Nucleus accumbens (tissue), 56 donors: Measurements from ENCODE around the gene NRDC.
"Not testable (repeated sequence)": the region's sequence is repeated elsewhere in the genome, so short reads cannot be mapped to it uniquely, and the experiment has no call there.

Experiments
- DNase-seq, 56 donors: peaks; one replicate each; lab custom pipeline; 2025; lab: John Stamatoyannopoulos, UW

NRDC gene

DNA sequence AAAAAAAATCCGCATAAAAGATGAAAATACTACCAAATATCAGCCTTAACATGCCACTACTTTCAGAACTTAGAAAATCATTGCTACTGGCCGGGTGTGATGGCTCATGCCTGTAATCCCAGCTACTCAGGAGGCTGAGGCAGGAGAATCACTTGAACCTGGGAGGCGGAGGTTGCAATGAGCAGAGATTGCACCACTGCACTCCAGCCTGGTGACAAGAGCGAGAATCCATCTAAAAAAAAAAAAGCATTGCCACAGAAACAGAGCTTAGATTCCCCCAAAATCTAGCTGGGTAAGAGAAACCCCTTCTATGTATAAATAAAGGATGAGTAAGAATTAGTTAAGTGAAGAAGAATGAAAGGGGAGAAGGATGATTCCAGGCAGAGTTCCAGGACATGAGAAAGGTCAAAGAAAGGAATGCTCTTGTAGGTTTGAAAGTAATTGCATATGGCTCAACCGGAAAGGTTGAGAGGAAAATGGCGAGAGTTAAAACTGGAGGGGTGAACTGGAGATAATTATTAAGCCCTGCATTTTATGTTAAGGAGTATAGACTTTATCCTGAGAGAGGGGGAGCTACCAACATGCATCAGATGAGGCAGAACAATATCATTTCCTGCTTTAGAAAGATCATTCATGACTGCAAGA, 19.7 kb upstream of the NRDC start:
- DNase-seq: no peak

DNA sequence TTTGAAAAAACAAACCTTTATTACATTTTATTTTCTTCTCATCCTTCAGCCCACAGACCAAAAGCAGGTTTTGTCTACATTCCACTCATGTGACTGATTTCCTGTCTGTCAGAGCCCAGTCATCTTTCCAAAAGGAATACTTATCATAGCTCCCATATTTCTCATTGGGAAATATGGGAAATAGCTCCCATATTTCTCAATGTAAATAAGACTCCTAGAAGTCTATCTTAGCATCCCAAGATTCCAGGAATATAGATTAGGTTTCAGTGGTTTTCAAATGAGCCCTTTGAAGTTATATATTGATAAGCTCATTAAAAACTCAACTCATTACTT, 19.1 kb upstream of the NRDC start:
- no peak for DNase-seq

DNA sequence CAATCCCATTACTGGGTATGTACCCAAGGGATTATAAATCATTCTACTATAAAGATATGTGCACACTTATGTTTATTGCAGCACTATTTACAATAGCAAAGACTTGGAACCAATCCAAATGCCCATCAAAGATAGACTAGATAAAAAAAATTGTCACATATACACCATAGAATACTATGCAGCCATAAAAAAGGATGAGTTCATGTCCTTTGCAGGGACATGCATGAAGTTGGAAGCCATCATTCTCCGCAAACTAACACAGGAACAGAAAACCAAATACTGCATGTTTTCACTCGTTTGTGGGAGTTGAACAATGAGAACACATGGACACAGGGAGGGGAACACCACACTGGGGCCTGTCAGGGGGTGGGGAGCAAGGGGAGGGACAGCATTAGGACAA, 16.2 kb upstream of the NRDC start:
- DNase-seq: not testable (repeated sequence)

DNA sequence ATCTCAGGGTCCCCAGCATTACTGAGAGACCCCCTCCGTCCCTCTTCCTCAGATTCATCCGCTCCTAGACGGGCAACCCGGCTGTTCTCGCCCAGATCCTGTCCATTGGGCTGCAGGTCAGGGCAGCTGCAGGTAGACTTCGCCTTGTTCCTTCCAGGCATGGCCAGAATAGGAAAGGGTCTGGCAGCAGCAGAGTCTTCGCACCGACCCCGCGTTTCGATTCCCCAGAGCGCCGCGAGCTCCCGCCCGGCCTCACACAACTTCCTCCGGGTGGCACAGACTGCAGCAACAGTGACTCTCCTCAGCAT, 265 bp downstream of the NRDC start:
- DNase-seq: peak in 1 of 56 donors; percentile 40

DNA sequence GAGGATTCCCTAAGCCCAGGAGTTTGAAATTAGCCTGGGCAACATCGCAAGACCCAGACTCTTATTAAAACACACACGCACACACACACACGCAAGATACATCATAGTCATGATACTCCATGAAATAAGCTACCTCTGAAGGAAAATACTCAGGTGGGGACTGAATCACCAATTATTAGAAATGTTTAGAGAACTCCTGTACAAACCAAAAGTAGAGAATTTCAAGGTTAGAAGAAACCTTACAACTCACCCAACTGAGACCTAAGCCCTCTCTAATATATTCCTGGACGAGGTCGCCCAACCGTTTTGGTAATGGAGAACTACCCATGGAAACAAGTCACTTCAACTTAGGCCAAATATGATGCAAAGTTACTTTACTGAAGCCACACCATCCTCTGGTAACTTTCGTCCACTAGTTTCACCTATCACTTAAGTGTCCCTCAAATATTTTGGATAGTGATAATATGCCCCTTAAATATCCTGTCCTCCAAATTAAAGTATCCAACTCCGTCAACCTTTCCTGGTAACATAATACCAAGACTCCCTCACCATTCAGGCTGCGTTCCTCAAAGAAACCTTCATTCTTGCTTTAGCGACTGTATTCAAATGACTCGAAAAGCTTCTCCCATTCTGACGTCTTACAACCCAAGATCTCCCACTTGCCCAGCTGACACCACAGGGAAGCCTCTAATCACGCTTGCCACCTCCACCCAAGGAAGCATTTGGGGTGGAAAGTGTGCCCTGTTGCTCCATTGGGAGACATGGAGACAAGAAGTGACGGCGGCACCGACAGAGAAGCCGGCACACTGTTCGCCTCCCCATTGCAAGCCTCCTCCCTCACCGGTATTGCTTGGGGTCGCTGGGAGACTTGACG, 856 bp downstream of the NRDC start:
- DNase-seq: peak in 30 of 56 donors; percentile 4 to 64 (median 28)

DNA sequence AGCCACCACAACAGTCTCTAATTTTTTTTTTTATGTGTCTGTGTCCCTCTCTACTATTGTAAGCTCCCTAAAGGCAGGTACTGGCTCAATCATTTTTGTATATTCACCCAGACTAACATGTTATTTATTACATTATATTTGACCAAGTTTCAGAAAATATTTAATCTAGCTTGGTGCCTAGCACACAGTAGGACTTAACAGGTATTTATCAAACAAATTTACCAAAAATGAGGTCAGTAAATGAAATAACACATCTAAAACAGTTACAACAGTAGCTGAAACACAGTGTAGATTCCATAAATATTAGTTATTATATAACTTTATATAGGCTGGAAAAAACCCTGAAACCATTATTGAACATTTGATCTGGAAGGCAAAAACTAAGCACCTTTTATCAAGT, 2.7 kb downstream of the NRDC start:
- DNase-seq: no peak

DNA sequence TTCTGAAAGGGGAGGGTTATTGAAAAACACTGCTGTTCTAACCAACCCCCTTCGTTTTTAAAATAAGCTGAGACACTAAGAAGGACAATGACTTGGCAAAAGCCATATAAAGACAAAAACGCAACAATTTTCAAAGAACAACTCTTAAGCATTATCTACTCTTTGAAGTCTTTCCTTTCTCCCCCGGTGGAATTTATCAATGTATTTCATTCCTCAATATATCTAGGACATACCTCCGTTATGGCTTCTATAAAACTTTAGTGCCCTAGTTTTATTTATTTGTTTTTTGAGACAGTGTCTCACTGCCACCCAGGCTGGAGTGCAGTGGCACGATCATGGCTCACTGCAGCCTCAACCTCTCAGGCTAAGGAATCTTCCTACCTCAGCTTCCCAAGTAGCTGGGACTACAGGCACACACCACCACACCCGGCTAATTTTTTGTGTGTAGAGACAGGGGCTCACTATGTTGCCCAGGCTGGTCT, 3.2 kb downstream of the NRDC start:
- DNase-seq: no peak

DNA sequence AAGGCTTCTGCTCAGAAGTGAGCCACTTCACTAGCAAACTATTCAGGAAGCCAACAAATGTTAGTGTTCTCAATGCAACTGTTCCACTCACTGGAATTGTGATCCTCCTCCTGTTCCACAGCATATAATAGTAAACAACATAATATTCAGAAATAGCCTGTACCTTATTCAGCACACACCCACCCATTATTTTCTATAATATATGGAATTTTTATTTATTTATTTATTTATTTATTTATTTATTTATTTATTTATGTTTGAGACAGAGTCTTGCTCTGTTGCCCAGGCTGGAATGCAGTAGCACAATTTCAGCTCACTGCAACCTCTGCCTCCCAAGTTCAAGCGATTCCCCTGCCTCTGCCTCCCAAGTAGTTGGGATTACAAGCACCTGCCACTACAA, 5.3 kb downstream of the NRDC start:
- not testable (repeated sequence) for DNase-seq

DNA sequence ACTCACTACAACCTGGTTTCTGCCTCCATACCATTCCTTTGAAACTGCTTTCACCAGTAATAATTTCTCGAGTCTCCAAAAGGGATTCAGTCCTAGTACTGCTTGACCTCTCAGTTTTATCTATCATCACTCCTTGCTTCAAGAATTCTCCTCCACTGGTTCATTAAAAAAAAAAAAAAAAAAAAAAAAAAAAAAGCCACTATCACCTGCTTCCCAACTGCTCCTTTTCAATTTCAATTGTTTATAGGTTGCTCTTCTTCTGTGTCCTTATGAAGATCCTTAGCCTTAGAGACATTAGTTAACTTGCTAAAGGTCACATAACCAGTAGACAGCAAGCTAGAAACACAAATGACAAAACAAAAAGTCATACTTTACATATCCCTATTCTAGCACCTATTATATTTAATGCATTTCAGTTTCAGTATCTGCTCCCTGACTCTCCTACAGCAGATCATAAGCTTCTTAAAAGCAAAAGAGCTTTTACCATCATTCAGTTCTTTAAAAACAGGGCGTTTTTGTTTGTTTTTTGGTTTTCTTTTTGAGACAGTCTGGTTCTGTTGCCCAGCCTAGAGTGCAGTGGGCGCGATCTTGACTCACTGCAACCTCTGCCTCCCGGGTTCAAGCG, 7.1 kb downstream of the NRDC start:
- DNase-seq: no peak

DNA sequence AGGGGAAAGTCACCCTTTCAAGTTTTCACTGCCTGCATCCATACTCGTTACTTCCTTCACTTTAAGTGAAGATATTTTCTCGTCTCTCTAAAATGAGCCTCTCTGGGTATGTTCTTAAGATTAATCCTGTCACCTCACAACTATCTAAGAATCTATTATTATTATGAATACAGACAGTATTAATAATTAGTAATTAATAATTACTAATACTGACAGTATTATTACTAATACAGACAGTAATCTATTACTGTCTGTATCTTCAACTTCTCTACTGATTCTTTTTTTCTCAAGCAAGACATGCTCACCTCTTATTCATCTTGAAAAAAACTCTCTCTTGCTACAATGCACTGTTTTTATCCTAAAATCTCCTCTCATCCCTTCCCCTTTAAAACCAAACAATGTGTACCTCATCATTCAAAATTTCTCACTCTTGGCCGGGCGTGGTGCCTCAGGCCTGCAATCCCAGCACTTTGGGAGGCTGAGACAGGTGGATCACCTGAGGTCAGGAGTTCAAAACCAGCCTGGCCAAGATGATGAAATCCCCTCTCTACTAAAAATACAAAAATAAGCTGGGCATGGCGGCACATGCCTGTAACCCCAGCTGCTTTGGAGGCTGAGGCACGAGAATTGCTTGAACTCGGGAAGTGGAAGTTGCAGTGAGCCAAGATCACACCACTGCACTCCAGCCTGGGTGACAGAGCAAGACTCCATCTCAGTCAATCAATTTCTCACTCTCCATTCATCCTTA, 7.8 kb downstream of the NRDC start:
- no peak for DNase-seq

DNA sequence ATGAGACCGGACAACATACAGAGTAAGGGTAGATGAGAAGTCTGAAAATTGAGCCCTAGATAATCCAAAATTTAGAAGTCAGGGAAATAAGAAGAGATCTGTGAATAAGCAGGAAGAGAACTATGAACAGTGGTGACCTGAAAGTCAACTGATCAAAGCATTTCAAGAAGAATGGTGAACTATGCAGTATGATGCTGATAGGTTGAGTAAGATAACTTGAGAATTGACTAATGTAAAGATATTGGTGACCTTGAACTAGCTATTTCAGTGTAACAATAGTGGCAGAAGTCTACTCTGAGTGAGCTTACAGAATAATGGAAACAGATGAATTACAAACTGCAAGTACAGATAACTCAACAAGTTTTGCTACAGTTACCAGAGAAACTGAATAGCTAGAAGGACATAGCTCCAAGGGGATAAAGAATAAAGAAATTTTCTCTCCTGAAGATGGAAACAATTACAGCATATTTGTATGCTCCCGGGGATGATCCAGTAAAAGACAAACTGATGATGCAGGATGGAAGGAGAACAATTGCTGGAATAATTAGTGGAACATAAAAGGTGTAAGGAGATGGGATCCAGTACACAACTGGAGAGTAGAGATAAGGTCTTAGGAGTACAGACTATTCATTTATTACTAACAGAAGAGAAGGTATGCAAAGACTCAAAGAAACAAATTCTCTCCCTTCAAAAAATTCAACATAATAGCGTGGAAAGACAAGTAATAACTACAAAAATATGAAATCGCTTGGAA, 10.9 kb downstream of the NRDC start:
- DNase-seq: no peak

DNA sequence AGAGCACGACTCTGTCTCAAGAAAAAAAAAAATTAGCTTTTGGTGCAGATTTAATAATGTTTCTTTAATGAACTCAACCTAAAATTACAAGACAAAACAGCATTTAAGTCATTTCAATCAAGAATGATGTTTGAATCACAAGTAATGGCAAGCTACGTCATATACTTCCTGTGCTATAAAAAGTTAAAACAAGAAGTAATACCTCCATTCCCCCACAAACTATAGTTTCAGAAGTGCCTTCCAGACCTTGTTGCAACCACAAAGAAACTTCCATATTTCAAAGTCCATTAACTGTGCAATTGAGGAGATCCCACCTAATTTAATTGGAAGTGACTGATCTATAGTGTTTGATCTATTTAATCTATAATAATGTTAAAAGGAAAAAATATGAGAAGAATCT, 15.1 kb downstream of the NRDC start:
- no peak for DNase-seq

DNA sequence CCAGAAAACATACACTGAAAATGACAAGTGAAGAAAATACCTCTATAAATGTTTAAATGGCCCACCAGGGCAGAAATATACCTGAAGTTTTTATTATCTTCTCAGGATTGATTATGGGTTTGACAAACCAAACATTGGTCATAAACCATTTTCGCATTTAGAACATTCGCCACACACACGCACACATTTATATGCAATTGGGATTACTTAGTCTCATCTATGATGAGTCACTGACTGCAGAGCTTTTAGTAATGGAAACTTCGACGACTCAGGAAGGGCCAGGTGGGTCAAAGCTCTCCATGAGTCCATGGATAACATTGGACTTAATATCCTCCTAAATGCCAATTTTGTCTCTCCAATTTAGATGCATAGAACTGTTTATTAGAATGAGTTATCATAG, 16.9 kb downstream of the NRDC start:
- no peak for DNase-seq

DNA sequence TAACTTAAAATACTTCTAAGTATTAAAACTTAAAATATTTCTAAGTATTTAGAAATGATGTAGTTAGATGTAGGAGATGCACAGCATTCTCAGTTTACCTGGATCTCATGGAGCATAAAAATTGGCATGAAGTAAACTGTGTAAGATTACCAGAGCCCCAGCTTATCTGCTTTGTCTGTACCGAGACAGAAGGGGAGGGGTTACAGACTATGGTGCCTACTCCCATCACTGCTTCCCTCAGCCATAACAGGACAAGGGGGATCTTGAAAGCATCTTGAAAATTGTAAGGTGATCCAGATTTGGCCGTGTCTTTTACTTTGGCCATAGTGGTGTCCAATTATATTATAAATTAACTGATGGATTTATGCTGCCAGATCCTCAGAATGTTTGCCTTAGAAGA, 18.8 kb downstream of the NRDC start:
- no peak for DNase-seq

DNA sequence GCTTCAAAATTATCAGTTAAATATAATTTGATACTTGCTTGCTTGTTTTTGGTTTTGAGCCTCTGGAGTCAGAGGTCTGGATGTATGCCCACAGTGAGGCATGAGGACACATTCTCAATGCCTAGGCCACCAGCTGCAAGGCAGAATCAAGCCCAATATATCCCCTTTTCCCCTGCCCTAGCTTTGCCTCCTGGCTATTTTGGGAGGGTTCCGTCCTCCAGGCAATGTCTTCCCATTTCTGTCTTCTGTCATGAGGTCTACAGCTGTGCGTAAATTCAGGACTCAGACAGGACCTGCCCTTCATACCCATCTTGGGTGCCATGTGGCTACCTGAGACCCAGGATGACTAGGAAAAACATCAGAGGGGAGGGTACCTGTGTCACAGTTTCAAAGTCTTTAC, 19.2 kb downstream of the NRDC start:
- DNase-seq: no peak

DNA sequence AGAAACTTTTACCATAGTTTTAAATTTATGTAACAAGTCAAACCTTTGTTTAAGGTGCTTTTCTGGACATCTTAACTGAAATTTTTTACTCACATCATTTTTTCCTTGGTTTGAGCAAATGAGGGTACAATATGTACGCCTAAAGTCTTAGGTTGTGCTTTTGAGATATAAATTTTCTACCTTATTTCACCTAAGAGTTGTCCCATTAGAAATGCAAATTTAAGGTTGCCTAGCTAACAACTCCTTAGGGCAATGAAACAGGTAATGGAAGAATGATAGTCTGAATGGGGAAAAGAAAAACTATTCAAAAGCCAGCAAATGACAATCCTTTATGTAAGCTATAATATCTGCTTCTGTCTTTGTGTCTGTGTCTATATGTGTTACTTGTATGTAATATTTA, 19.6 kb downstream of the NRDC start:
- DNase-seq: no peak

DNA sequence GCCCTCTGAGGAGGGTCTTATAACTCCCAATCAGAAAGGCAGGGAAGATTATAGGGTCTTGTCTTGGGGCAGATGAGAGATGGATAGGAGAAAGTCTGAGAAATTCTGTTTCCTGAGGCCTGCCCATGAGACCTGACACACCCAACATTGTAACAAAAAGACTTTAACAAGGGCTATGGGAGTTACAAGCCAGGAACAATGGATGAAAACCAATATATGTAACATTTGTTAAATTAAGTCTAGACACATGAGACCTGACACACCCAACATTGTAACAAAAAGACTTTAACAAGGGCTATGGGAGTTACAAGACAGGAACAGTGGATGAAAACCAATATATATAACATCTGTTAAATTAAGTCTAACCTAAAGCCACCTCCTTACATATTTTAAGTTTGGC, 21.8 kb downstream of the NRDC start:
- no peak for DNase-seq

DNA sequence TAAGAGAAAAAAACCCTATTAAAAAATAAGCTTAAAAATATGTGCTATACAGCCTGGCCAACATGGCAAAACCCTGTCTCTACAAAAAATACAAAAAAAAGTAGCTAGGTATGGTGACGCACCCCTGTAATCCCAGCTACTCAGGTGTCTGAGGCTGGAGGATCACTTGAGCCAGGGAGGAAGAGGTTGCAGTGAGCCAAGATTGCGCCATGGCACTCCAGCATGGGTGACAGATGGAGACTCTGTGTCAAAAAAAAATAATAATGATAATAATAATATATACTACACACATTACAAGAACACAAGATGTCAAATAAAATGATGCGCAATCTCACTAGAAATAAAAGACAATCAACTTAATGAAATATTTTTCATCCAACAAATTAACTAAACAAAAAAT, 22.9 kb downstream of the NRDC start:
- no peak for DNase-seq

DNA sequence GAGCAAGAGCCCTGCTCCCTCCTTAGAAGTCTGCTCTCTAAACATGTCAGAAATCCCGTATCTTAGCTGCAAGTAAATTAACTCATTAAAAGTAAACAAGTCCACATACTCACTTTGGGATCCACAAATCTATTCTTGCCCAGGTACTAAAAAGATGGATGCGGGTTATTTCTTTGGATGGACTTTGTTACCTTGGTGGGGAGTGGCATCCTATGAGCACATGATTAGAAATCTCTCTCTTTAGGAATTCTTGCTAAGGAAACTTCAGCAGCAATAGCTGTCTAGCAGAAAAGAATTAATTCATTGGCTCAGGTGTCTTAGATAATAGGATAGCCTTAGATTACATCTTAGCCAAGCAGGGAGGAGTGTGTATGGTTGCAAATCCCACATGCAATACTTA, 25.2 kb downstream of the NRDC start:
- no peak for DNase-seq

DNA sequence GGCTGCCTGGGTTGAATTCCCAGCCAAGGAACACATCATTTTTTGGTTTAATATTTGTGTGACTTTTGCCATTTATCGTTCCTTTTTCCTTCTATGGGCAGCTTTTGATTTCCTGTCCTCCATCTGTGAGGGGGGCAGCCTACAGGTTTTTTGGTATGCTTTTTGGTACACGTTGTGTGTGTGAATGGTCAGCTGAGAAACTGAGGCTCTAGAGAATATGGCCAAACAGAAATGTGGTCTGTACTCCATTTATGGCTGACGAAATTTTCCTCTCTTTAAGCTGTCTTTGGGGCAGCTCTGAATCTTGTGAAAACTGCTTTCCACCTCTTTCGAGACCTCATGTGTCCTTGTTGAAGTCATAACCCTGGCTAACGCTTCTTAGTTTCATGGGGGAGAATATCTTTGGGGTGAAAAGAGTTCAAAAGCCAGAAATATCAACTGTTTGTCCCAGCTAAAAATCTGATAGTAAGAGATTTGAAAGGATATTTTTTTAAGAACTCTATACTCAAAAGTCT, 26.6 kb downstream of the NRDC start:
- no peak for DNase-seq
